GM11168 (cell line): ENCODE measurements around the gene SP4.
"Not testable (repeated sequence)": the region's sequence is repeated elsewhere in the genome, so short reads cannot be mapped to it uniquely, and the experiment has no call there.

Experiments used
- in situ Hi-C: fragments of 300-500 bp; cut with MboI; formaldehyde crosslinking; loops from one replicate; pipeline ENCODE4 v1.12.0; 2022; ENCODE audit warnings: low sequenced_read_pairs; ENCODE audit not compliant: unreplicated experiment

SP4 gene

DNA sequence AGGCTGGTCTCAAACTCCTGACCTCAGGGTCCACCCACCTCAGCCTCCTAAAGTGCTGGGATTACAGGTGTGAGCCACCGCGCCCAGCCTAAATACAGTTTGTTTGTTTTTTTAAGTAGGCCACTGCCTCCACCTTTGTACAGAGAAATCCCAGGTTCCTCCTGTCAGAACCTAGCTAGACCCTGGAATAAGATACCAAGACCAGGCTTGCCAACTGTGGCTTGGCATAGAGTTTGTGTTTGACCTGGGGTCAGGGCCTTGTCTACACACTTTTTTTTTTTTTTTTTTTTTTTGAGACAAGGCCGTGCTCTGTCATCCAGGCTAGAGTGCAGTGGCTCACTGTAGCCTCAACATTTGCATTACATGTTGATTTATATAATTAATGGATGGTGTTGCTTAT, 80.7 kb downstream of the SP4 start:
- in situ Hi-C loops = no loop called here

DNA sequence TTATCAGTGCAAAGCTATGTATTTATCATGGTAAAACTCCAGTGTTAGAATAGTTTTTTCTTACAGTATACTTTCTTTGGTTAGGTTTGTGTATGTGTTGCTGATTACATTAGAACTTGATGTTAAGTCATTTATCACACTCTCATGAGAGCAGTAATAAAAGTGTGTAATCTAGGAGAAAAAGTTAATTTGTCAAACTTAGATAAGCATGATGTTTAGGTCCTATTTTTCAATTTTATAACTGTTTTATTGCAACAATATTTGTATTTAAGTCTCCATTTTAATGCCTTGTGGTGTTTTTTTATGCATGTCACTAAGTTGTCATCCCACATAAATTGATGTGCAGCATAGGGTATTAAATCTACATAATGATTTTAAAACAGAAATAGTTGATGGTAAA, 86.2 kb downstream of the SP4 start:
- in situ Hi-C loops = no loop called here

GRCh38 chr7:21524680-21525079, 96.8 kb downstream of the SP4 start:
- in situ Hi-C loops = no loop called here

GRCh38 chr7:21526007-21526406, 98.1 kb downstream of the SP4 start:
- in situ Hi-C loops = no loop called here

DNA sequence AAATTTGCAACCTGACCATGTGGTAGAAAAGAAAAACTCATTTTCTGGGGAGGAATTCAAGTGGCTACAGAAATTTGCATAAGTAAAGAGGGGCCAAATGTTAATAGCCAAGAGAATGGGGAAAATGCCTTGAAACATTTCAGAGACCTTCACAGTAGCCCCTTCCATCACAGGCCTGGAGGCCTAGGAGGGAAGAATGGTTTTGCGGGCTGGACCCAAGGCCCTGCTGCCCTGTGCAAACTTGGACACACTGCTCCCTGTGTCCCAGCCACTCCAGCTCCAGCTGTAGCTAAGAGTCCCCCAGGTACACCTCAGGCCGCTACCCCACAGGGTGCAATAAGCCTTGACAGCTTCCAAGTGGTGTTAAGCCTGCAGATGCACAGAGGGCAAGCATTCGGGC, 98.6 kb downstream of the SP4 start:
- in situ Hi-C loops = no loop called here

DNA sequence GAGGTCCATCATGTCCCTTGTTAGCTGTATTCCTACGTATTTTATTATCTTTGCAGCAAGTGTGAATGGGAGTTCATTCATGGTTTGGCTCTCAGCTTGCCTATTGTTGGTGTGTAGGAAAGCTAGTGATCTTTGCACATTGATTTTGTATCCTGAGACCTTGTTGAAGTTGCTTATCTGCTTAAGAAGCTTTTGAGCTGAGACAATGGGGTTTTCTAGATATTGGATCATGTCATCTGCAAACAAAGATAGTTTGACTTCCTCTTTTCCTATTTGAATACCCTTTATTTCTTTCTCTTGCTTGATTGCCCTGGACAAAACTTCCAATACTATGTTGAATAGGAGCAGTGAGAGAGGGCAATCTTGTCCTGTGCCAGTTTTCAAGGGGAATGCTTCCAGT, 104.6 kb downstream of the SP4 start:
- in situ Hi-C loops = not testable (repeated sequence)

DNA sequence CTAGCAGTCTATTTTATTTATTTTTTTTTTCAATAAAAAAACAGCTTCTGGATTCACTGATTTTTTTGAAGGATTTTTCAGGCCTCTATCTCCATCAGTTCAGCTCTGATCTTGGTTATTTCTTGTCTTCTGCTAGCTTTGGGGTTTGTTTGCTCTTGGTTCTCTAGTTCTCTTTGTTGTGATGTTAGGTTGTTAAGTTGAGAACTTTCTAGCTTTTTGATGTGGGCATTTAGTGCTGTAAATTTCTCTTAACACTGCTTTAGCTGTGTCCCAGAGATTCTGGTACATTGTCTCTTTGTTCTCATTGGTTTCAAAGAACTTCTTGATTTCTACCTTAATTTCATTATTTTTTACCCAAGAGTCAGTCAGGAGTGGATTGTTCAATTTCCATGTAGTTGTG, 105.8 kb downstream of the SP4 start:
- in situ Hi-C loops = not testable (repeated sequence)

DNA sequence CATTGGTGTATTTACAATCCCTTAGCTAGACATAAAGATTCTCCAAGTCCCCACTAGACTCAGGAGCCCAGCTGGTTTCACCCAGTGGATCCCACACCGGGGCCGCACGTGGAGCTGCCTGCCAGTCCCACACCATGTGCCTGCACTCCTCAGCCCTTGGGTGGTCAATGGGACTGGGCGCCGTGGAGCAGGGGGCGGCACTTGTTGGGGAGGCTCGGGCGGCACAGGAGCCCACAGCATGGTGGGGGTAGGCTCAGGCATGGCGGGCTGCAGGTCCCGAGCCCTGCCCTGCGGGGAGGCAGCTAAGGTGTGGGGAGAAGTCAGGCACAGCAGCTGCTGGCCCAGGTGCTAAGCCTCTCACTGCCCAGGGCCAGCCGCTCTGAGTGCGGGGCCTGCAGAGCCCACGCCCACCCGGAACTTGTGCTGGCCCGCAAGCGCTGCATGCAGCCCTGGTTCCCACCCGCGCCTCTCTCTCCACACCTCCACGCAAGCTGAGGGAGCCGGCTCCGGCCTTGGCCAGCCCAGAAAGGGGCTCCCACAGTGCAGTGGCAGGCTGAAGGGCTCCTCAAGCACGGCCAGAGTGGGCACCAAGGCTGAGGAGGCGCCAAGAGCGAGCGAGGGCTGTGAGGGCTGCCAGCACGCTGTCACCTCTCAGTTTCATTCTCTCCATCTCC, 108.7 kb downstream of the SP4 start:
- in situ Hi-C loops = not testable (repeated sequence)

- in situ Hi-C loops = no loop called here
Measured at GRCh38 chr7:21538936-21539495, 111.1 kb downstream of the SP4 start.

- in situ Hi-C loops = no loop called here
Measured at GRCh38 chr7:21542891-21543527, 115.1 kb downstream of the SP4 start, which contains the start of gene DNAH11. Gene DNAH11, plus strand, starts transcription at chr7:21543039. Its CDS starts 207 bp downstream, at chr7:21543246.

- in situ Hi-C loops = no loop called here
Measured at GRCh38 chr7:21543528-21544302, 115.8 kb downstream of the SP4 start.

DNA sequence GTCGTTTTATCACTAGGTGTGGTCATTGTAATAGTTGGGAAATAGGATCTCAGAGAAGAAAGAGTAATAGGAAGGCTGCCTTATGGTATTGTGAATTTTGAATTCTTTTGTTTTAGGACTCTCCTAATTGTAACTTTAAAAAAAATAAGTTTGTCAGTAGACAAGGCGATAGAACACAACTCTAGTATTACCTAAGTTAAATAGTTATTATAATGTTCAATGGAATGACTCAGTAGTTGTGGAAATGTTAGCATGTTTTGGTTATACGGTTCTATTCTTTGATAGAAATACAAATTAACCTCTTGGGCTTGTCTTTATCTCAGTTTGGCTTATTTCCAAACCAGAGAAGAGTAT, 116.4 kb downstream of the SP4 start:
- in situ Hi-C loops = no loop called here

- in situ Hi-C loops = no loop called here
Measured at GRCh38 chr7:21544715-21545114, 116.8 kb downstream of the SP4 start.

DNA sequence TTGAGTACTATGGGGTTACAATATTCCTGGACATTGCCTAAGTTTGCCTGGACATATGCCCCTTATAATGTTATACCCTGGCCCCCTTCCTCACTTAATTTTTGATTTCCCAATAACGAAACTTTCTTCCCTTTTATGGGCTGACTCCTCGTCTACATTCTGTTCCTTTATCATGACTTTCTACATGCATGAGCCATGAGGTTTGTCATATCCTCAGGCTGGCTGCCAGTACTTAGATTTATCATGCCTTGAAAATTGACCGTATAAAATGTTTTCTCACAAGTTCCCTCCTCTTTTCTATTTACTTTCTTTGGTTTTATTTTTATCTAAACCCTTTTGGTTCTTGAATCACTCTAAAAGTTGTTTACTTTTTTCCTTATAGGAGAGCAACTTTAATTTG, 119.6 kb downstream of the SP4 start:
- in situ Hi-C loops = no loop called here

- in situ Hi-C loops = no loop called here
Measured at GRCh38 chr7:21548491-21548890, 120.6 kb downstream of the SP4 start.

GRCh38 chr7:21550076-21550475, 122.2 kb downstream of the SP4 start:
- in situ Hi-C loops = loop anchor here (25.0 kb wide), 1 partner anchor 288 kb away; no protein-coding TSS in a partner anchor

DNA sequence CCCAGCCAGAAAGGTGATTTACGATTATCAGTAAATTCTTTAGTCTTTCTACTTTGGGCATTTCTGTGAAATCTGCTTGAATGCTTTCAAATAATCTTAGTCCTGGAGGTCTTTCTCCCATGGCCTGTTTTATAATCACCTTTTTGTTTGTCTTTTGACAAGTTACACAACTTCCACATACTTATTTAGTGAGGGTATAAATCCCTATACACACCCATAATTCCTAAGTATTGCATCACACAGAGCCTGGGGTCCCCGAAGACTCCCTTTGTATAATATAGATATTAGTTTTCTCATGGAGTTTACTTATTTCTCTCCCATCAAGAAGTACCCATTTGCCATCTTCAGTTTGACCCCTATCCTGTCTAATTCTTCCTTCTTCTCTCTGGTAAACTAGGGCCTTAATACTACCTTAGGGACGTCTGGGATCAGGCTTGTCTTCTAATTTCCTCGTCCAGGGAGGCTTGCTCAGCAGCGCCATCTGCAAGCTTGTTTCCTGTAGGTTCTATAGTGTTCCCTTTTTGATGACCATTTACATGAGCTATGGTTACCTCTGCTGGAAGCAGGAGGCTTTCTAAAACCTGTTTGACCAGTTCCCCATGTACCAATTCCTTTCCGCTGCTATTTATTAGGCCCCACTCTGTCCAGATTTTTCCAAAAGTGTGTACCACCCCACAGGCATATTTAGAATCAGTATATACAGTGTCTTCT, 123.1 kb downstream of the SP4 start:
- in situ Hi-C loops = loop anchor here (25.0 kb wide), 1 partner anchor 289 kb away; no protein-coding TSS in a partner anchor

DNA sequence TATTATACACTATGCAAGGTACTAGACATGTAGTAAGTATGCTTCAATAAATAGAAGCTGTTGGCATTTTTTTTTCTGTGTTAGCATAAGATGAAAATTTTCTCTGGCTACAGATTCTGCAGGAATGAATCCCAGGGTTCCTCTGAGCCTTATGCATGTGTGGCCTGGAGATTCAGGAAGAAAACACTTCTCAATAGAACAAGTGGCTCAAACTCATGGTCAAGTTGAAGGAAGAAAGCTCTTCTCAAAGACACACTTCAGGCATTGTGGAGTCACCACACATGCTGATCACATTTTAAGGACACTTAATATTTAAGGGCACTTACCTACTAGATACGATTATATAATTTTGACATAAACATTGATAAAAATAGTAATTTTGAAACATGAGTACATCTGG, 134.5 kb downstream of the SP4 start:
- in situ Hi-C loops = loop anchor here (25.0 kb wide), 1 partner anchor 300 kb away; no protein-coding TSS in a partner anchor
